GM12892 (cell line): ENCODE measurements around the gene ST6GALNAC4.

Experiments used
- POLR2A ChIP-seq: IDR thresholded peaks from 2 replicates; pipeline ENCODE4 v1.6.1; 2011; ENCODE audit warnings: low read depth, low read length, control low read depth
- POLR2AphosphoS5 ChIP-seq: IDR thresholded peaks from 2 replicates; pipeline ENCODE4 v1.6.1; 2011; ENCODE audit warnings: low read depth, low read length, control low read depth

DNA sequence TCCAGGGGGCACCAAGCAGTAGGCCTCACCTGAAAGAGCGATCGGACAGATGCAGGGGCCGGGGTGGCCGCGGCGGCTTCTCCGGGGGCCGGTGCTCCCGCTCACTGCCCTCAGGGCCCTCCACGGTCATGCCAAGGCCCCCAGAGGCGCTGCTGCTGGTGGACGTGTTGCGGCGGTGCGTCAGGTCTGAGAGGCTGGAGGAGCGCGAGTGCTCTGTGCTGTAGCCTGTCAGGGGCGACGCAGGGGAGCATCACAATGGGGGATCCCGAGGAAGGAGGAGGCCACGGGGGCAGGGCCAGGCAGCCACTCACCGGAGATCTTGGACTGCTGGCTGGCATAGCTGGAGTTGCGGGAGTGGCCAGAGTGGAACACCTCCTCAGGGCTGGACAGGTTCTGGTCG, 28.5 kb upstream of the ST6GALNAC4 start:
- no peak for TF ChIP-seq POLR2AphosphoS5
- no peak for TF ChIP-seq POLR2A
